ENCODE measurements around the gene SMG6.

The SMG6 gene

DNA sequence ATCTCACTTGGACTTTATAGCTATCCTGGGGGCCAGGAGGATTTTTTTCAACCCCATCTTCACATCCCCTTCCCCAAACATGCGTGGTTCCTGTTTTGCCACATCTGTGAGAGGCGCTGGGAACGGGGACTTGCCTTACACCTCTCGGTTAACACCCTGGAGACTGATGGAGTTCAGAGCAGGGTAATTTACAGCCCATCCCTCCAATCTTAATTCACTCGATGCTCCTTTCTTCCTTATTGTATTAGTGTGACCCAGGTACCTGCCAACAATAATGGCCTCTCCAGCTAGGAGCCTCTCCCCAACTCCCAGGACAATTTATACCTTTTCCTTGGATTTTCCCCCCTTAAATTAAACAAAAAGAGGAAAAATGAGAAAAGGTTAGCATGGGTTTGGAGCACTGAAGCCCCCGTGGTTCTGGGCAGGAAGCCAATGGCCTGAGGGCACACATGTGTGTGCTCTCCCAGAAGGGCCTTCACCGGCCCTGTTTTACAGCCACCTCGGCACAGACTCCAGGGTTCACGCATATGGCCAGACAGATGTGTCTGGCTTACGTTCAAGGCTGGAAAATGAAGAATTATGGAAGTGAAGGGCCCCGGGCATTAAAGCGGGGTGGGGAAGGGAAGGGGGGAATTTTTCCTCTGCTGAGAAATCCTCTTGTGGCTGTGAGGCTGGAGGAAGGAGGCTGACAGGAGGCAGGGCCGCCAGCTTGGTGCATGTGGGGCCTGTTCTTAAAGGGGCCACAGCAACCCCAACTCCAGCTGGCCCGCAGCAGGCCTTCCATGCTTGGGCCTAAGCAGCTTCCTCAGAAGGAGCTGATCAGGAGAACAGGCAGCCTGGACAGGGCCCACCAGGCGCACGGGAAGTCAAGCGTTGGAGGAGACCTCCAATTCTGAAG is 227.2 kb downstream of the SMG6 start:
- DNase-seq (ENCODE audit: low spot score), result peak; percentile 69

DNA sequence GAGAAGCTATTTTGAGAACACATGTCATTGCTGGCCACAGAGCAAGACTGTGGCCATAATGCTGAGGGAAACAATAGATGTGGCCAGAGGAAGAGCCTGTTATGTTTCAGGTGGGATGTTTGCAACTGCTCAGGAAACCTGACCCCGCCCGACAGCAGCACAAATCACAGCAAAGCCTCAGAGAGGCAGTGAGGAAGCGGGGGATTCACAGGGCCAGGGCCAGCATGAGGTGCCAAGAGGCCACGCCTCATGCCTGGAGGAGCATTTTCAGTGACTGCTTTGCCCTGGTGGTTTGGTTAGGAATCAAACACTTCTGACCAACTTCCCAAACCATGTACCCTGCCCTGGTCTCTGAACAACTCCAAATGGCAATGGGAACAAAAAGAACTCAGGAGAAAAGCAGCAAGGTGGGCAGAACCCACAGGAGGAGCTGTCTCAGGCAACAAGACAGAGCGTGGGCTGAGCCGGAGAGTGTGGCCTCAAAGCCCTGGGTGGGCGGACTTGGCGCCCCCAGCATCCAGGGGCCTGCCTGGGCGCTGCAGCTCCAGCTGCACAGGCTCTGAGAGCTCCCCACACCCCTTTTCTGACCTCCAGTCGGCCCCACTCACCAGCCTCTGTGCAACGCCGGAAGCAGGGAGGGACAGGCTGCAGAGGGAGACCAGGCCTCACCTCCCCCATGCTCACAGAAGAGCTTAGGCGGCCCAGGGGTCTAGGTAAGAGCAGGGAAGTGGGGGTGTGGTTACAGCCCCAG is 228.1 kb downstream of the SMG6 start:
- peak; percentile 87 for DNase-seq (ENCODE audit: low spot score)

GRCh38 chr17:2074919-2075318 is 228.7 kb downstream of the SMG6 start:
- DNase-seq (ENCODE audit: low spot score), result no peak

DNA sequence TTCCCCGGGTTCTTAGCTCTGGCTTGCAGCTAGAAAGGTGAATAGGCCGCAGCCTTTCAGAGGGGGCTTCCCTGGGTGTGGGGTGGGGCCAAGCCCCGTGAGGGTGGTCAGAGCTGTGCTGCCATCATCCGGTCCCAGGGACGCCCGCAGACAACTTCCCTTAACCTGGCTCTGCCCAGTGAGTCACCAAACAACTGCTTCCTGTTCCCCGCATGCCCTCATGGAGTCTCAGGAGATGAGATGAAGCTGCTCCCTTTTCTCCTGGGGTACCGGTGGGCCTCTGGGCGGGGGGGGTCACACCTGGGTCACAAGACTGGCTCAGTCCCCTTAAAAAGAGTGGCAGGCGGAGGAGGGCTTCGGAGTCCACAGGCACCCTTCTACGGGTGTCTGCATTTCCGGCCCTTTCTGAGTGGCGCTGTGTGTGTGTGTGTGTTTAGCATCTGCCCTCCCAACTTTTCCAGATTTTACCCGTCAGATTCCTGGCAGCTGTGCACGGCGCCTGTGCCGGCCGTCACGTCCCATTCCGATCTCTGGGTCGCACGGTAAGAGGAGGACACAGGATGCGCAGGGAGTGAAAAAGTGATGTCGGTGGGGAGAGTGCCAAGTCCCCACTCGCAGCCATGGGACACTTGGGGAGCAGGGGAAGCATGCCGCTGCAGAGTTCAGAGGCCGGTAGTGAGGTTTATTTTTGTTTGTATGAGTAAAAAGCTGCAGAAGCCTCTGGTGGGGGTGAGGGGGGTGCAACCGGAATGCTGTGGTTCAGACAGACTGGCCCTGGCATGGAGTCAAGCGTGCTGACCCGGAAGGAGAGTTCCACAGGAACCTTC is 231.9 kb downstream of the SMG6 start:
- DNase-seq (ENCODE audit: low spot score), result peak; percentile 68

- no peak for DNase-seq (ENCODE audit: low spot score)
Observed at GRCh38 chr17:2071024-2071385, 232.6 kb downstream of the SMG6 start.

DNA sequence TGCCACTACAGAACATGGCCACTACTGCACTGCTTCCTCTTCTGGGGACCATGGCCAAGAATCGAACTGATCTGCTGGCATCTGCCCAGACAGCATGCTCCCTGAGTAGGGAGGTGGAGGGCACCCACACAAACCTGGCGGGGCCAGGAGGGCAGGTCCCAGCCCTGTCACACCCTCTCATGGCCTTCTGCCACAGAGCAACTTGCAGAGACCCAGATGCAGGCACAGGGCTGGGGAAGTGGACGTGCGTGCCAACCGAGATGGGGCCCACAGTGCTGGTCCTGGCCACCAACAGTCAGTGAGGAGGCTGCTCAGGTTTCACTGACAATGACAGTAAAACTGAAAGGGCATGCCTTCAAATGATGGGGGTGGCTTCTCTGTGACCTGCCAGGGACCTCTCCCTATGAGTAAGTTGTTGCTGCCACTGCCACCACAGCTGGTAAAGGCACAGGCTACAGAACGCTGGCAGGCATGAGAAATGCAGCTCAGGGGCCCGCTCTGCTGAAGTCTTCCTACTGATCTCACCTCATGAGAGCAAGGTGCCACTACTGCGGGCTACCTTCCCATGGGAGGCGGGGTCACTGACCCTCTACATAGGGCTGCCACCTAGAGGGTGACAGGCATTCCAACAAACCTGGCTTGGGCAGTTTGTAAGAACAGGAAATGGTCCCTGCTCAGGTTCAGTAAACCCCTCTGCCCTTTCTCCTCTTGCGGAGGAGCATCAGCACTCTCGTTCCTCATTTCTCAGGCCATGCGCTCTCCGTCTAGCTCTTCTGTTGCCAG is 233.2 kb downstream of the SMG6 start:
- peak; percentile 62 for DNase-seq (ENCODE audit: low spot score)

DNA sequence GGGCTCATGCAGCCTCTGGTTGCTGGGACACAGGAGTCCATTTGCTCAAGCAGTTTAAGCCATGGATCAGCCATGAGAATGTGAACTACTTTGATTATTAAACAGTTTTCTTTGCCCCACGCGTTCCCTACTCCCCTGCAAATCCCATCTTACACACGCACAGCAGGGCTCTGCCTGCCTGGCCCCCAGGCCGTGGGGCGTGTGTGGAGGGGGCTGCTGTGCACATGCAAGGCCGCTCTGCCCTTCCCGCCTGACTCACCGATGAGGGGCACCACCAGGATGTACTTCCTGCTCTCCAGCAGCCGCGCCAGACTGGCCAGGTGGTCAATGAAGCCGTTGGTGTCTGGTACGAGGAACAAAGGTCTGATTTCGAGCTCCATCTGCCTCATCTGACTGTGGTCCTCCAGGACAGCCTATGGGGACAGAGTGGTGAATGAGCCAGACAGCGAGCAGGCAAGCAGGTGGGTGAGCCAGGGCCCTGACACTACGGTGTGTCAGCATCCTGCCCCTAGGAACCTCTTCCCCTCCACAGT is 235.0 kb downstream of the SMG6 start:
- DNase-seq (ENCODE audit: low spot score), result peak; percentile 52

DNA sequence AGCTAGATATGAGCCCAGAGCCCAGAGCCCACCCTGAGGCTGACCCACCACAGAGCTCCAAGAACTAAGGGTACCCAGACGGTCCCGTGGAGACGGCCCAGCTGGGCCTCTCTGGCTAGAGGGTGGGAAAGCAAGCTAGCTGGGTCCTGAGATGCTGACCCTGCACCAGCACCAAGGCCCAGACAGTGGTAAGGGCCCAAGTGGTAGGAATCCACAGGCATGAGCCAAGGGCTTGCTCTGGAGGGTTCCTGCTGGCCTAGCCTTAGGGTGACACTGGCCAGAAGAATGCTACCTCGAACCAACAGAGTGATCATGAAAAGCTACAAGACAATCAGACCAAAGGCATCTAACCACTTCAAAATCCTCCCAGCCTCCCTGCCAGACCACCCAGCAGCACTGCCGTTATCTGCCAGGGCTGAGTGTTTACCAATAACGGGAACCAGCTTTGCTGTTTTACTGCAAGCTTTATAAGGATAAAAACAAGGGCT is 235.5 kb downstream of the SMG6 start:
- peak; percentile 55 for DNase-seq (ENCODE audit: low spot score)

DNA sequence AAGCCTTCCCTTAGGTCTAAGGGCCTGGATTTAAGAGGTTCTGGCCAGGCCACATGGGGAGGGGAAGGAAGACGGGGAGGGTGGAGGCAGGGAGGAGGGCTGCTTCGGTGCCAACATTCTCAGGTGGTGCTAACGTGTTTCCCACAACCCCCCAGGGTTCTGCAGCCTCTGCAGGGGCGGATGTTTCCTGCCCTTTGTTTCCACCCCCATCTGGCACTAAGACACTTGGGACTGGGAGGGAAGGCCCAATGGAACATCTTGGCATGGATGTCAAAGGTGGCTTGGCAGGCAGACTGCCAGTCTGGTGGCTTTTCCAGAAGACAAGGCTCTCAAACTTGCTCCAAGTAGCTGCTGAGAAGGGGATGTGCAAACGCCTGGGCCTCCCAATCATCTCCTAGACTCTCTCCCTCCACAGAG is 236.0 kb downstream of the SMG6 start:
- no peak for DNase-seq (ENCODE audit: low spot score)

GRCh38 chr17:2067048-2067561 is 236.5 kb downstream of the SMG6 start:
- no peak for DNase-seq (ENCODE audit: low spot score)

DNA sequence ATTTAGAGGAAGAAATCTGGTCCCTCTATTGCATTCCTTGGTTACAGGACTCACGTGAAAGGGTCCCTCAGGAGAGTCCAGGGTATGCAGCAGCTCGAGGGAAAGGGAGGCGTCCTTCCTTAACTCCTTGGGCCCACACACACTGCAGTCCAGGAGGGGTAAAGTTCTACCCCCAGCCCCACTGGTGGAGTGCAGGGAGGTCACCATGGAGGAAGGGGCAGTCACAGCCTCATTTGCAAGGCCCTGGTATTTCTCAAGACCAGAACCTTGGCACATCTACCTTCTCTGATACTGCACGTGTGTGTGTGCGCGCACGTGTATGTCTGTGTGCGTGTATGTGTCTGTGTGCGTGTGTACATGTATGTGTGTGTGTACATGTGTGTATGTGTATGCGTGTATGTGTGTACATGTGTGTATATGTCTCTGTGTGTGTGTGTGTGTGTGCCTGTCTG is 237.6 kb downstream of the SMG6 start:
- DNase-seq (ENCODE audit: low spot score), result no peak

GRCh38 chr17:2064980-2065785 is 238.4 kb downstream of the SMG6 start:
- DNase-seq (ENCODE audit: low spot score), result no peak

DNA sequence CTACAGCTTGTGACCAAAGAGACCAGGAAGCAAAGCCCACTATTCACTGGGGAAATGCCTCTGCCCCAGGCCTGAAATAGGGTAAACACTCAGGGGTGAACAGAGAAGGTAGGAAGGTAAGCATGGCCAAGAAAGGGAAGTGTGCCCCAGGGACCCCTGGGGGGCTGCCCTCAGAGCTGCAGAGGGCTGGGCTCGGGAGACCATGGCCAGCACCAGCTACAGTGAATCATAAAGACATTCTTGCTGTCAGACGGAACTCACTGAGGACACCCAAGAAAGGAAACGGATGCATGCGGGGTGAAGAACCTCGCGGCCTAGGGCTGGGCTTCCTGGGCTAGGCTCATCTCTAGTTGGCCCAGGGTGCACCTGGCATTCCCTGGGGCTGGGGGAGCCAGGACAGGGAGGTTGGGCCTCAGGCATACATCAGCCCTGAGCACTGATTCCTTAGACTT is 239.0 kb downstream of the SMG6 start:
- no peak for DNase-seq (ENCODE audit: low spot score)

DNA sequence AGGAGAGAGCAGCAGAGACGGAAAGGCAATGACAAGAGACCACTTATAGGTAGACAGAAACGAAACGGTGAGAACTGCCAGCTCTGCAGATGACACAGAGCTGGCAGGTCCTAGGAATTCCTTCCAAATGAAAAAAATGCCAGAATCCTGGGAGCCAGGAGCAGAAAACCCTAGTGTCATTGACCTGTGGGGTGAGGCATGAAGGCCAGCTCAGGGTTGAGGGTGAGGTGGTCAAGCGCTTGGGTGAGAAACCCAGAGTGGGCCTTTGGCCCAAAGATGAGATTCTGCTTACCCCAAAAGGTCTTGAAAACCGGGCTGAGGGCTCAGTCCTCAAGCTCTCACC is 239.5 kb downstream of the SMG6 start:
- DNase-seq (ENCODE audit: low spot score), result no peak

GRCh38 chr17:2063261-2064146 is 240.1 kb downstream of the SMG6 start:
- no peak for DNase-seq (ENCODE audit: low spot score)

- DNase-seq (ENCODE audit: low spot score), result no peak
Observed at GRCh38 chr17:2062571-2063183, 240.9 kb downstream of the SMG6 start.

GRCh38 chr17:2061441-2061958 is 242.1 kb downstream of the SMG6 start:
- no peak for DNase-seq (ENCODE audit: low spot score)

Data from left forelimb (tissue), 1 donor.